NCI-H2029 treated with DMSO at 0.1 percent for 48 hours (cell line): ENCODE measurements around the gene CBLB.

ENCODE experiments used
- DNase-seq: peaks from one replicate; lab custom pipeline; 2025; lab: John Stamatoyannopoulos, UW

The CBLB gene

GRCh38 chr3:105686278-105686897 is 182.4 kb downstream of the CBLB start:
- DNase-seq, result no peak

DNA sequence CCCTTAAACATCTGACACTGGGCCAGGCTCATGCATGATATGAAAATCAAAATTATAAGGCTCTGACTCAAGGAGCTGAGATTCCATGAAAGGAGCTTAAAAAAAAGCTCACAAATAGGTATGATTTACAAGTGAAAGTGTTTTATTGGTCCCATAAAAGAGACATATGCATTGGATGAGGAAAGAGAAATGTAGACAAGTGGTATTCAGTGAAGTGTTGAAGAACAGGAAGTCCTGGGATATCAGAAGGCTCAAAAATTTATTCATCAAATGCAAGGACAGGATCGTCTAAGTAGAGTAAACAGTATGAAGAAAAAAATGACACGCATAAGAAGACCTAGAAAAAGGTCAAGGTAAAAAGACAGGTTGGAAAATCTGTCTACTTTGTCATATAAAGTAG is 188.9 kb downstream of the CBLB start:
- no peak for DNase-seq

- DNase-seq, result no peak
Observed at GRCh38 chr3:105678017-105678416, 190.8 kb downstream of the CBLB start.

- DNase-seq, result no peak
Observed at GRCh38 chr3:105676621-105677300, 192.1 kb downstream of the CBLB start.

- DNase-seq, result no peak
Observed at GRCh38 chr3:105674437-105675065, 194.3 kb downstream of the CBLB start.

- DNase-seq, result no peak
Observed at GRCh38 chr3:105672996-105673395, 195.8 kb downstream of the CBLB start.

GRCh38 chr3:105662306-105662705 is 206.5 kb downstream of the CBLB start:
- no peak for DNase-seq

DNA sequence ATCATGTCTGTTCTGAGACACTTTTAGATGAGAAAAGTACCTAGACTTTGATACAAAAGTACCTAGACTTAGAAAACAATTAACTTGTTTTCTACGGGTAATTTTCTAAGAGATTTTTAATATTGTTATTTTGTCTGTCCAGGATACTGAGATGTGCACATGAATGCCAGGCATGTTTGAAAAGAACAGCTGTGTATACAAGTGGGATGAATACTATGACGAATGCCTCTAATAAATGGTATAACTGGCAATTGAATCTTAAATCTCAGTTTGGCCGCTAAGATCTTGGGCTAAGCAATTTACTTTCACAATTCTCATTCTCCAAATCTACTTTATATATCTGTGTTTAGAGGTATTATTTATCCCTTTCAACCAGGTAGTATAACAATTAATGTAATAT is 207.4 kb downstream of the CBLB start:
- no peak for DNase-seq

DNA sequence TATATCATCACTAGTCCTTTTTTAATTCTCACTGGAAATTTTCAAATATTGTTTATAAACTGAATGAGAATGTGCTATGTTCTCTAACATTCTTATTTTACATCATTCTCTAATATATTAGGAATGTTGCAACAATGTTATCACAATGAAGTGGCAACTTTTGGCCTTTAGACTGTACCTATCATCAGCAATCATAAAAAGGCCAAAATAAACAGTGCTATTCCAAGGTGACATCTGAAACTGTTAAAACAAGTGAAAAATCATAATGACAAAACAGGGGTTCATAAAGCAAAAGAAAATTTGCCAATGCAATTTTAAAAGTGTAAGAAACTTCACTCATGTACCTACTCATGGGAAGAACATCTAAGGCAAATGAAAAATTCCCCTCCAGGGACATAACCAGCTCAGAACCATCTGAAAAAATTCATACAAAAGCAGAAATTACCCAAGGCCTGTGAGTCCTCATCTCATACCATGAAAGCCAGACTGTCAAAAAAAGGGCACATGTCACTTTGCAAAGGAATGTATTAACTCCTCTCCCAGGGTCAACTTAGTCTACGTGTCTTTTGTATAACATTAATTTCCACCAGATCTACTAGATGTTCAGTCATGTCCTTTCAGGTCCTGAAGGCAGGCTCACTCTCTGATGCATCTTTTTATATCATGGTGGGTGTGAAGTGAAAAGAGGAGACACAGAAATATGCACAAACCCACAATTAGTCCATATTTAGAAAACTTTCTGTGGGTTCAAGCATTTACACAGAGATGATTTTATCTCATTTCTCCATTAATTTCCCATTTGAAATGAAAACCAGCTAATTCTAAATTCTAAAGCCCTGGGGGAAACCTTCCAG is 211.9 kb downstream of the CBLB start:
- no peak for DNase-seq

DNA sequence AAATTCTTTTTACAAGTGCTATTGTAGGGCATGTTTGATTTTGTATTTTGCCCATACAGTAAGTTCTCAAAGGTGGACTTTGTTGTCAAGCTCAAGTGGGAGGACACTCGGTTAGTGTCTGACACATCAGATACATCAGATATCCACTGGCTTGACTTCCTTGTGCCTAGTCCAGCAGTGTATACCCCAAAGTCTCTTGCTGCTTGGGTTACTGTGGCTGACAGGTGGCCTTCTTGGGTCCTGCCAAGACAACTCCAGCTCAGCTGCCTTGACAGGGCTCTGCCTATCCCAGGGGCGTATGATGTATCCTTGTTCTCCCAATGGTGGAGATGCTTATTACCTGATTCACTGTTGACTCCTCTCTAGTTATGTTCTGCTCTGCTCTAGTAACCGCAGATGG is 214.9 kb downstream of the CBLB start:
- no peak for DNase-seq

- no peak for DNase-seq
Observed at GRCh38 chr3:105653166-105653565, 215.6 kb downstream of the CBLB start.

- DNase-seq, result no peak
Observed at GRCh38 chr3:105649480-105649879, 219.3 kb downstream of the CBLB start.

DNA sequence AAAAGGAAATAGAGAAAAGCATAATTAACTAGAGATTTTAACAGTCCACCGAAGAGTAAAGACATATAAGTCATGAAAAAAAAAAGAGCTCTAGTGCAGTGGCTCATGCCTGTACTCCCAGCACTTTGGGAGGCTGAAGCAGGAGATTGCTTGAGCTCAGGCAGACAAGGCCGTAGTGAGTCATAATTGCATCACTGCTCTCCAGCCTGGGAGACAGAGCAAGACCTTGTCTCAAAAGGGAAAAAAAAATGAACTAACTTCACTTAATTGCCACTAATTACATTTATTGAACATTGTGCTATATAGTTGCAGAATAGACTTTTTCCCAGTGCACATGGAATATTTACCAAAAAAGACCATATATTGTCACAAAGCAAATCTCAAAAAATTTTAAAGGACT is 221.8 kb downstream of the CBLB start:
- no peak for DNase-seq

- DNase-seq, result no peak
Observed at GRCh38 chr3:105639131-105639530, 229.7 kb downstream of the CBLB start.

- DNase-seq, result no peak
Observed at GRCh38 chr3:105634708-105635107, 234.1 kb downstream of the CBLB start.

DNA sequence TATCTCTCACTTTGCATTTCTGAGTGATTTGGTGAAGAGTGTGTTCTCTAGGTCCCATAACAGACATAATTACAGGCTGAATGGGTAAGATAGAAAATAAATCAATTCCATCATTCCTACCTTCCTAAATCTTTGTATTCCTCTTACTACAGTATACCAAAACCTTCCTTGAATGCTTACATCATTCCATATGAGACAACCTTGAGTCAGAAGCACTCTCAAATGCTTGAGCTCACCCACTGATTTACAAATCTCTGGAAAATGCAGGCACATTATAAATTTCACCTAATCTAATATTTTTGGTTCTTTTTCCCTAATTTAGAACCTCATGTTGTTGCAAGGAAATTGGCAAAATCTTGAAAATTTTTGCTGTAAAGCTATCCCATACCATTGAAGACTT is 239.1 kb downstream of the CBLB start:
- no peak for DNase-seq

- DNase-seq, result no peak
Observed at GRCh38 chr3:105626739-105627138, 242.1 kb downstream of the CBLB start.

GRCh38 chr3:105622169-105622568 is 246.6 kb downstream of the CBLB start:
- no peak for DNase-seq

GRCh38 chr3:105620236-105620635 is 248.6 kb downstream of the CBLB start:
- no peak for DNase-seq

DNA sequence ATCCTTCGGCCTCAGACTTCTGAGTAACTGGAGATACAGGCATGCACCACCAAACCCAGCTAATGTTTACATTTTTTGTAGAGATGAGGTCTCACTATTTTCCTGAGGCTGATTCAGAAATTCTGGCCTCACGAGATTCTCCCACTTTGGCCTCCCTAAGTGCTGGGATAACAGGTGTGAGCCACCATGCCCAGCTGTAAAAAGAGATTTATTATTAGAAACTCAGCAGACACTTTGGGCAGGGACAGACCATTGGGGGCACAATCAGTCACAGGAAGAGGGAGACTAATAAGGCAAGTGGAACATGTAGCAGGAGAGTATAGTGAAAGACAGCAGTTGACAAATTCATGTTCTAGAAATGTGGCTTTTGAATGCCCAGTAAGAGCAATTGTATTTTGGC is 249.2 kb downstream of the CBLB start:
- no peak for DNase-seq

DNA sequence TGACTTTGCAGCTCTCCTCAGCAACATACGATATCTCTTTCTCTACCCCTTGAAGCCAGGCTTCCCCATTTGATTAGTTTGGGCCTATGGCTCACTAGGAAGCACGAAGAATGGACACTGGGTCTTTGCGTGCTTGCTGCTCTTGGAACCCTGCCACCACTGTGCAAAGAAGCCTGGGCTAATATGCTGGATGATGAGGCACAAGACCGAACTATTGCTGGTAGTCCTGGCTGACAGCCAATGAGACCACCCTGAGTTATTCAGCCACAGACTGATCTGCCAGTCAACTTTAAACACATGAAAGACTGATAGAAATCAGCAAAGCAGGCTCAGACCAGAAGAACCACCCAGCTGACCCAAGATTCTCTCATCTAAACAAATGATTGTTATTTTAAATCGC is 250.3 kb downstream of the CBLB start:
- DNase-seq, result no peak

DNA sequence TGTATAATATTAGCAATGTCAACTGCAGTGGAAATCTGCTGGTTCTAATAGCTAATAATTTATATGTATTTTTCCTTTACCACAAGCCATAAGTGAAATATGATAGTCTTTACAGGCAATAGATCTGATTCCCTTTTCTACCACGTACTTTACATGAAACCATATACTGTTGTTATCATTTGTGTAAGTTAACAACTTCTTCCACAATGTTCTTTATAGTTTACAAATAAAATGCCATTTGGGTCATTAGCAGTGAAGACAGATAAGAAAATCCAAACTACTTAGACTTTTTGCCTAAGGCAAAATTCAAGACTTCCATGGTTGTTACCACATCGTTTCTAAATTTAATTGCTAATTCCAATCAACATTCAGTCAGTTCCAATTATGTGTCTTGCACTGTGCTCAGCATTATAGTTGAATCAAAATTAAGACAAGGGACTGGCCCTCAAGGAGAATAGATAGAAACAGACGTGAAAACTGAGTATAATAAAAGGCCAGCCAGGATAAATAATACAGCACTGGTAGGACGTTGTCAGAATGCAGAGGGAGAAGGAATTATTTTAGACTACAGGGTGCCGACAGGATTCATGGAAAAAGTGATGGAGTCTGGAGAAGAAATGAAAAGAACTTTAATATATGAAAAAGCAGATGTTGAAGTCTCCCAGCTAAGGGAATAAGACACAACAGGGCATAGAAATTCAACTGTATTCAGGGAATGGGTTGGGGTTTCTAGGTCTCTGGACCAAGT is 252.3 kb downstream of the CBLB start:
- DNase-seq, result no peak
